Suppressor macrophage treated with lipopolysaccharide for 1 hour (primary cell): ENCODE data around the gene CYP2C18.
A peak's percentile ranks its signal among the peaks of the same experiment; 100 is the strongest.
"Not testable (repeated sequence)": the region's sequence is repeated elsewhere in the genome, so short reads cannot be mapped to it uniquely, and the experiment has no call there.

Experiments used
- DNase-seq, 3 donors: peaks; one replicate each; pipeline ENCODE4 v3.0.0-alpha.2; 2020 to 2022

CYP2C18 gene

GRCh38 chr10:94683214-94684054 lies at the start of gene CYP2C18:
Gene CYP2C18 (plus strand): TSS chr10:94683729. CDS start chr10:94683820, 91 bp downstream.
- no peak for DNase-seq

- DNase-seq = not testable (repeated sequence)
Measured at GRCh38 chr10:94638097-94638496, 45.4 kb upstream of the CYP2C18 start.

- no peak for DNase-seq
Measured at GRCh38 chr10:94639902-94640301, 43.6 kb upstream of the CYP2C18 start.

- no peak for DNase-seq
Measured at GRCh38 chr10:94640562-94640961, 43.0 kb upstream of the CYP2C18 start.

- DNase-seq = no peak
Measured at GRCh38 chr10:94641480-94641879, 42.0 kb upstream of the CYP2C18 start.

- no peak for DNase-seq
Measured at GRCh38 chr10:94644352-94644751, 39.2 kb upstream of the CYP2C18 start.

- DNase-seq = no peak
Measured at GRCh38 chr10:94645285-94645684, 38.2 kb upstream of the CYP2C18 start.

- DNase-seq = not testable (repeated sequence)
Measured at GRCh38 chr10:94655201-94655600, 28.3 kb upstream of the CYP2C18 start.

- DNase-seq = not testable (repeated sequence)
Measured at GRCh38 chr10:94663061-94663460, 20.5 kb upstream of the CYP2C18 start.

- DNase-seq = no peak
Measured at GRCh38 chr10:94666391-94667102, 17.0 kb upstream of the CYP2C18 start.

- DNase-seq = peak in 2 of 3 donors; percentile 4 to 11
Measured at GRCh38 chr10:94673614-94674321, 9.8 kb upstream of the CYP2C18 start.

- DNase-seq = no peak
Measured at GRCh38 chr10:94676496-94676895, 7.0 kb upstream of the CYP2C18 start.

GRCh38 chr10:94677691-94678090 lies 5.8 kb upstream of the CYP2C18 start:
- DNase-seq = no peak

- no peak for DNase-seq
Measured at GRCh38 chr10:94678475-94678874, 5.1 kb upstream of the CYP2C18 start.

GRCh38 chr10:94680544-94680943 lies 3.0 kb upstream of the CYP2C18 start:
- no peak for DNase-seq

- DNase-seq = not testable (repeated sequence)
Measured at GRCh38 chr10:94682636-94683035, 893 bp upstream of the CYP2C18 start.

GRCh38 chr10:94687625-94688248 lies 4.2 kb downstream of the CYP2C18 start:
- no peak for DNase-seq

- DNase-seq = no peak
Measured at GRCh38 chr10:94706089-94706488, 22.6 kb downstream of the CYP2C18 start.

- DNase-seq = no peak
Measured at GRCh38 chr10:94710578-94710977, 27.0 kb downstream of the CYP2C18 start.

GRCh38 chr10:94725871-94726270 lies 42.3 kb downstream of the CYP2C18 start:
- DNase-seq = peak in 1 of 3 donors; percentile 5

GRCh38 chr10:94735197-94735596 lies 51.7 kb downstream of the CYP2C18 start:
- no peak for DNase-seq

GRCh38 chr10:94738588-94738987 lies 55.1 kb downstream of the CYP2C18 start:
- no peak for DNase-seq

GRCh38 chr10:94747137-94747536 lies 63.6 kb downstream of the CYP2C18 start:
- no peak for DNase-seq
